Endothelial cell of umbilical vein (primary cell): Measurements from ENCODE around the gene ADGRG7. TPM values are rescaled to one million over a fixed set of nuclear protein-coding genes. Genes with fewer than 3 reads are reported as not detected.

Experiments used
- BruUV-seq: library from RNA; stranded (reverse); fragments of 400-500 nt; replicated peaks from 2 replicates; lab custom pipeline; 2021; lab: Mats Ljungman, UMichigan
- CTCF ChIA-PET: fragments of 300-600, 350-600 bp; sonication (Branson Sonifier 250); formaldehyde crosslinking; loops from one replicate; lab custom pipeline; 2021; ENCODE audit warnings: antibody characterized with exemption, inconsistent platforms; lab: Charles Lee
- POLR2A ChIA-PET: fragments of 300-600, 350-600 bp; sonication (Branson Sonifier 250); formaldehyde crosslinking; loops from one replicate; lab custom pipeline; 2021; ENCODE audit warnings: antibody characterized with exemption, inconsistent platforms; lab: Charles Lee
- DNase-seq: peaks from one replicate; pipeline ENCODE4 v3.0.0-alpha.2; 2011; ENCODE audit warnings: low read depth, low spot score
- FAIRE-seq: peaks from 2 replicates; lab custom pipeline; 2011; peaks lifted over from hg19 to GRCh38; lab: Jason Lieb, UNC
- H2AFZ ChIP-seq: 2 replicates; pipeline ENCODE4 v1.6.0; 2012; ENCODE audit warnings: low read depth, low read length, control low read depth, inconsistent platforms
- H3K27ac ChIP-seq: 2 replicates; pipeline ENCODE4 v1.5.1; 2011; ENCODE audit warnings: low read depth, mild to moderate bottlenecking, control low read depth, low read length, moderate library complexity; ENCODE audit not compliant: insufficient read depth
- H3K27me3 ChIP-seq, 2 experiments: 2 replicates each; pipeline versions ENCODE4 v1.6.0 to v1.6.1; 2011; ENCODE audit warnings: low read length in 2 of 2, mixed read lengths in 1 of 2; ENCODE audit not compliant: control insufficient read depth in 2 of 2, insufficient read depth in 2 of 2
- H3K36me3 ChIP-seq, 2 experiments: 2 replicates in 1 of 2; 3 replicates in 1 of 2; pipeline ENCODE4 v1.5.1; 2011; ENCODE audit warnings: low read length in 2 of 2, mild to moderate bottlenecking in 1 of 2, moderate library complexity in 1 of 2; ENCODE audit not compliant: control insufficient read depth in 2 of 2, insufficient read depth in 2 of 2; ENCODE audit errors: extremely low read depth in 1 of 2
- H3K4me1 ChIP-seq: 3 replicates; pipeline ENCODE4 v1.5.1; 2011; ENCODE audit warnings: mild to moderate bottlenecking, low read length; ENCODE audit not compliant: control insufficient read depth, insufficient read depth; ENCODE audit errors: extremely low read depth
- H3K4me2 ChIP-seq: 2 replicates; pipeline ENCODE4 v1.6.1; 2011; ENCODE audit warnings: low read length, control low read depth, mixed read lengths; ENCODE audit not compliant: insufficient read depth
- H3K4me3 ChIP-seq, 3 experiments: fragments of 200-600 bp in 1 of 3; sonication (generic), shearing (Covaris generic) in 1 of 3; replicated peaks in 1 of 3; 2 replicates each; pipeline ENCODE4 v1.5.1; 2011 to 2016; ENCODE audit warnings: control low read depth in 3 of 3, low read length in 3 of 3, mild to moderate bottlenecking in 2 of 3, inconsistent platforms in 1 of 3, low read depth in 1 of 3, moderate library complexity in 1 of 3; ENCODE audit not compliant: insufficient read depth in 1 of 3
- H3K79me2 ChIP-seq: 2 replicates; pipeline ENCODE4 v1.6.0; 2012; ENCODE audit warnings: low read length, inconsistent platforms; ENCODE audit not compliant: control insufficient read depth, insufficient read depth
- H3K9ac ChIP-seq: replicated peaks from 2 replicates; pipeline ENCODE3; 2011; ENCODE audit warnings: low read length, control low read depth; ENCODE audit not compliant: insufficient read depth; ENCODE audit errors: extremely low read depth
- H3K9me1 ChIP-seq: replicated peaks from 3 replicates; pipeline ENCODE4 v1.6.0; 2011; ENCODE audit warnings: mild to moderate bottlenecking, low read length; ENCODE audit not compliant: control insufficient read depth, insufficient read depth; ENCODE audit errors: extremely low read depth
- H3K9me3 ChIP-seq: replicated peaks from 2 replicates; pipeline ENCODE4 v1.5.1; 2012; ENCODE audit warnings: low read length, inconsistent platforms; ENCODE audit not compliant: control insufficient read depth, insufficient read depth
- H4K20me1 ChIP-seq: replicated peaks from 2 replicates; pipeline ENCODE3; 2011; ENCODE audit warnings: mild to moderate bottlenecking, low read length; ENCODE audit not compliant: control insufficient read depth, insufficient read depth; ENCODE audit errors: extremely low read depth
- CTCF ChIP-seq, 2 donors: IDR thresholded peaks; 1 replicate in 1 of 2; 2 replicates in 1 of 2; pipeline ENCODE4 v1.5.1; 2011; ENCODE audit warnings: low read length in 2 of 2, mild to moderate bottlenecking in 2 of 2, moderate library complexity in 2 of 2, control low read depth in 1 of 2, inconsistent platforms in 1 of 2, low read depth in 1 of 2; ENCODE audit not compliant: insufficient read depth in 1 of 2; ENCODE audit errors: extremely low read depth in 1 of 2
- EZH2 ChIP-seq: IDR thresholded peaks from 2 replicates; pipeline ENCODE4 v1.6.1; 2012; ENCODE audit warnings: borderline replicate concordance, low read depth, mild to moderate bottlenecking, moderate library complexity, low read length, inconsistent platforms; ENCODE audit not compliant: severe bottlenecking
- FOS ChIP-seq: IDR thresholded peaks from 2 replicates; pipeline ENCODE4 v1.6.1; 2011; ENCODE audit warnings: mild to moderate bottlenecking, low read length, moderate library complexity, borderline replicate concordance; ENCODE audit not compliant: insufficient read depth
- GATA2 ChIP-seq: IDR thresholded peaks from 2 replicates; pipeline ENCODE4 v1.7.0; 2011; ENCODE audit warnings: low read depth, mild to moderate bottlenecking, moderate library complexity, mixed read lengths, low read length; ENCODE audit not compliant: insufficient read length, insufficient read depth
- JUN ChIP-seq: IDR thresholded peaks from 2 replicates; pipeline ENCODE4 v1.6.1; 2011; ENCODE audit warnings: borderline replicate concordance, low read depth; ENCODE audit not compliant: insufficient read length, insufficient read depth
- MAX ChIP-seq: IDR thresholded peaks from 2 replicates; pipeline ENCODE4 v1.6.1; 2011; ENCODE audit not compliant: insufficient read depth, insufficient read length
- MYC ChIP-seq: IDR thresholded peaks from one replicate; pipeline ENCODE4 v1.6.1; 2011; ENCODE audit warnings: mild to moderate bottlenecking, low read depth, low read length
- POLR2A ChIP-seq: IDR thresholded peaks from 2 replicates; pipeline ENCODE4 v1.6.1; 2012; ENCODE audit warnings: low read depth, mild to moderate bottlenecking, control low read depth, low read length
- POLR2AphosphoS5 ChIP-seq: IDR thresholded peaks from 2 replicates; pipeline ENCODE4 v1.6.1; 2012; ENCODE audit warnings: low read depth, mild to moderate bottlenecking, control low read depth, low read length, moderate library complexity; ENCODE audit not compliant: insufficient read depth
- dilution Hi-C: fragments of 300-500 bp; cut with MboI; formaldehyde crosslinking; loops from one replicate; pipeline ENCODE4 v1.15.0; 2019; ENCODE audit warnings: low sequenced_read_pairs; ENCODE audit not compliant: extremely low pct_ligation_motif_present
- intact Hi-C: fragments of 100-400 bp; cut with micrococcal nuclease; formaldehyde crosslinking; loops from one replicate; pipeline ENCODE4 v1.10.0; 2022
- polyA plus RNA-seq, 4 experiments: library from polyadenylated mRNA; depleted of rRNA in 3 of 4; stranded (reverse) in 3 of 4; unstranded in 1 of 4; fragments of >200 nt; gene quantifications; 2 replicates each; pipeline versions ENCODE4 v1.2.1 to v1.2.3, GENCODE V29; 2011 to 2012; ENCODE audit warnings: missing spikeins in 1 of 4
- total RNA-seq: library from RNA; stranded (reverse); gene quantifications from 2 replicates; pipeline ENCODE4 v1.2.3, GENCODE V29; 2021

The ADGRG7 gene
- total and polyA plus RNA-seq, 2 donors (not counting 3 experiments of a cell fraction or from before 2014, with no cell fraction given), result not detected

- dilution Hi-C loops, result no loop called here
Observed at GRCh38 chr3:100653604-100654294, 44.3 kb downstream of the ADGRG7 start.

GRCh38 chr3:100656945-100657344 is 47.5 kb downstream of the ADGRG7 start:
- no peaks in the 10 kb centered on the region for H3K27me3 ChIP-seq
- DNase-seq (no peak), FAIRE-seq (no peak)
- H2AFZ ChIP-seq, result no peak overlapping the region
- no TSS peak for BruUV-seq
- H3K79me2 ChIP-seq, result no peaks in the 10 kb centered on the region
- CTCF ChIA-PET, result no interaction called here
- POLR2A ChIA-PET, result no interaction called here
- H3K4me2 ChIP-seq, result no peak overlapping the region
- no peaks in the 10 kb centered on the region for H3K9me3 ChIP-seq
- no peak for TF ChIP-seq EZH2
- no peak for TF ChIP-seq FOS
- no peak for TF ChIP-seq MYC
- TF ChIP-seq JUN, result no peak
- no peak for TF ChIP-seq CTCF (IDR thresholded peaks at IDR 0.05; ENCODE audit: extremely low read depth in 1 of 2, insufficient read depth in 1 of 2, low read depth in 1 of 2, low read length in 2 of 2)
- no peak for TF ChIP-seq POLR2AphosphoS5
- TF ChIP-seq POLR2A, result no peak
- no peak for TF ChIP-seq MAX
- no peak for TF ChIP-seq GATA2
- intact Hi-C loops, result no loop called here
- H3K9me1 ChIP-seq, result no peaks in the 10 kb centered on the region
- H4K20me1 ChIP-seq, result no peaks in the 10 kb centered on the region
- H3K4me1 ChIP-seq, result no peaks in the 10 kb centered on the region
- dilution Hi-C loops, result no loop called here
- H3K27ac ChIP-seq, result no peak overlapping the region
- no peak overlapping the region for H3K4me3 ChIP-seq
- no peak overlapping the region for H3K9ac ChIP-seq
- no peaks in the 10 kb centered on the region for H3K36me3 ChIP-seq

More at GRCh38 chr3:100653604-100654294, 44.3 kb downstream of the ADGRG7 start:
- no peaks in the 10 kb centered on the region for H4K20me1 ChIP-seq
- no TSS peak for BruUV-seq
- H3K9me3 ChIP-seq, result no peaks in the 10 kb centered on the region
- H3K4me3 ChIP-seq, result no peak overlapping the region
- no peaks in the 10 kb centered on the region for H3K36me3 ChIP-seq
- H3K27ac ChIP-seq, result no peak overlapping the region
- no peaks in the 10 kb centered on the region for H3K79me2 ChIP-seq
- peaks cover 9% of the 10 kb centered on the region for H3K4me1 ChIP-seq
- no peaks in the 10 kb centered on the region for H3K9me1 ChIP-seq
- ChIA-PET CTCF (interaction anchor here (1.0 kb wide), 1 partner anchor 26 kb away, joined by 3 read pairs; no protein-coding TSS in a partner anchor), POLR2A (no interaction called here)
- H3K27me3 ChIP-seq, result no peaks in the 10 kb centered on the region
- H3K4me2 ChIP-seq, result no peak overlapping the region
- no peak for FAIRE-seq
- no peak overlapping the region for H3K9ac ChIP-seq
- intact Hi-C loops, result no loop called here
- no peak overlapping the region for H2AFZ ChIP-seq
- no peak for TF ChIP-seq MYC
- TF ChIP-seq EZH2, result no peak
- TF ChIP-seq FOS, result no peak
- TF ChIP-seq POLR2A, result no peak
- no peak for DNase-seq
